NCI-H69 (cell line): ENCODE results near the gene PAMR1.
A peak's percentile ranks its signal among the peaks of the same experiment; 100 is the strongest.

Experiments
- DNase-seq: peaks from one replicate; lab custom pipeline; 2025; lab: John Stamatoyannopoulos, UW

PAMR1 gene

GRCh38 chr11:35458846-35459245 is 66.6 kb downstream of the PAMR1 start:
- peak; percentile 73 for DNase-seq

- no peak for DNase-seq
Measured at GRCh38 chr11:35454362-35454761, 71.1 kb downstream of the PAMR1 start.

GRCh38 chr11:35436581-35437250 is 88.7 kb downstream of the PAMR1 start:
- peak; percentile 87 for DNase-seq

GRCh38 chr11:35433588-35433987 is 91.8 kb downstream of the PAMR1 start:
- DNase-seq = no peak

- no peak for DNase-seq
Measured at GRCh38 chr11:35432464-35432863, 93.0 kb downstream of the PAMR1 start.

- DNase-seq = peak; percentile 26
Measured at GRCh38 chr11:35427071-35427470, 98.3 kb downstream of the PAMR1 start.

- DNase-seq = no peak
Measured at GRCh38 chr11:35426351-35426750, 99.1 kb downstream of the PAMR1 start.

- DNase-seq = no peak
Measured at GRCh38 chr11:35425603-35426212, 99.7 kb downstream of the PAMR1 start.

- DNase-seq = no peak
Measured at GRCh38 chr11:35424157-35424940, 101.1 kb downstream of the PAMR1 start.

GRCh38 chr11:35420371-35420770 is 105.0 kb downstream of the PAMR1 start:
- DNase-seq = peak; percentile 54

GRCh38 chr11:35419830-35420333 is 105.5 kb downstream of the PAMR1 start:
- DNase-seq = peak; percentile 87

GRCh38 chr11:35419184-35419829 is 106.1 kb downstream of the PAMR1 start, which contains the start of gene SLC1A2:
SLC1A2 (minus strand) TSS chr11:35419558; CDS start chr11:35418966, 592 bp downstream.
- DNase-seq = peak; percentile 88

GRCh38 chr11:35418282-35419183 is 106.9 kb downstream of the PAMR1 start:
- DNase-seq = peak; percentile 86

- no peak for DNase-seq
Measured at GRCh38 chr11:35415487-35415886, 109.9 kb downstream of the PAMR1 start.

- no peak for DNase-seq
Measured at GRCh38 chr11:35414776-35415175, 110.6 kb downstream of the PAMR1 start.

GRCh38 chr11:35414311-35414710 is 111.1 kb downstream of the PAMR1 start:
- no peak for DNase-seq

- peak; percentile 28 for DNase-seq
Measured at GRCh38 chr11:35413598-35413997, 111.8 kb downstream of the PAMR1 start.

GRCh38 chr11:35412285-35412684 is 113.1 kb downstream of the PAMR1 start:
- DNase-seq = peak; percentile 76

- DNase-seq = no peak
Measured at GRCh38 chr11:35407041-35407440, 118.4 kb downstream of the PAMR1 start.

GRCh38 chr11:35404388-35404775 is 121.0 kb downstream of the PAMR1 start:
- DNase-seq = peak; percentile 98

GRCh38 chr11:35403765-35404387 is 121.5 kb downstream of the PAMR1 start:
- peak; percentile 98 for DNase-seq
